Kidney (tissue), 14 donors: Measurements from ENCODE around the gene AGPAT3. TPM values are rescaled to one million over a fixed set of nuclear protein-coding genes. Genes with fewer than 3 reads are reported as not detected.
A peak's percentile ranks its signal among the peaks of the same experiment; 100 is the strongest.

Experiments used
- DNase-seq, 5 donors: peaks; one replicate each; pipeline ENCODE4 v3.0.0-alpha.2; 2013 to 2020
- FAIRE-seq: peaks from 2 replicates; lab custom pipeline; 2012; peaks lifted over from hg19 to GRCh38; lab: Jason Lieb, UNC
- H3K27ac ChIP-seq, 2 donors: one replicate each; pipeline ENCODE4 v1.7.0; 2013; ENCODE audit warnings: low read depth in 2 of 2, low read length in 2 of 2, inconsistent platforms in 1 of 2
- H3K27me3 ChIP-seq: one replicate; pipeline ENCODE4 v1.7.1; 2013; ENCODE audit warnings: low read length, inconsistent platforms; ENCODE audit not compliant: control insufficient read depth, insufficient read depth
- H3K36me3 ChIP-seq, 3 donors: one replicate each; pipeline versions ENCODE4 v1.7.0 to v1.7.1; 2013; ENCODE audit warnings: low read length in 3 of 3, control low read depth in 1 of 3, inconsistent platforms in 1 of 3; ENCODE audit not compliant: insufficient read depth in 3 of 3, control insufficient read depth in 2 of 3
- H3K4me1 ChIP-seq, 3 donors: one replicate each; pipeline versions ENCODE4 v1.7.0 to v1.7.1; 2013; ENCODE audit warnings: low read length in 3 of 3, inconsistent platforms in 1 of 3, low read depth in 1 of 3; ENCODE audit not compliant: control insufficient read depth in 2 of 3, insufficient read depth in 2 of 3
- H3K4me3 ChIP-seq, 3 donors: one replicate each; pipeline versions ENCODE4 v1.7.0 to v1.8.1; 2013; ENCODE audit warnings: low read length in 3 of 3, control low read depth in 1 of 3, inconsistent platforms in 1 of 3
- H3K9ac ChIP-seq, 3 donors: one replicate each; pipeline versions ENCODE4 v1.7.0 to v1.7.1; 2013; ENCODE audit warnings: low read length in 3 of 3, control low read depth in 1 of 3, inconsistent platforms in 1 of 3
- H3K9me3 ChIP-seq, 3 donors: one replicate each; pipeline versions ENCODE4 v1.7.0 to v1.7.1; 2013; ENCODE audit warnings: low read length in 3 of 3, control low read depth in 1 of 3, inconsistent platforms in 1 of 3; ENCODE audit not compliant: control insufficient read depth in 2 of 3, insufficient read depth in 1 of 3
- intact Hi-C: fragments of 100-400 bp; cut with DNase I; formaldehyde crosslinking; loops from one replicate; pipeline ENCODE4 v1.11.1; 2022
- polyA plus RNA-seq: library from polyadenylated mRNA; stranded (reverse); fragments of 350-450 nt; fragmentation: Illumina TruSeq; extraction: RNeasy Lipid Tissue Mini Kit (QIAGEN cat#74804); gene quantifications from one replicate; pipeline ENCODE4 v1.2.3, GENCODE V29; 2014; ENCODE audit warnings: low read depth, low replicate concordance; ENCODE audit not compliant: insufficient read depth
- total RNA-seq: library from RNA; stranded (reverse); fragmentation: NEBNext Ultra II Directional; extraction: Animal tissue kit (Norgen Biotek cat#: 25700); gene quantifications from one replicate; pipeline ENCODE4 v1.2.1, GENCODE V29; 2021
- TF ChIP-seq, protein P1 (sequence below): IDR thresholded peaks from 3 replicates; pipeline ENCODE4 v1.5.1; 2012; ENCODE audit warnings: mild to moderate bottlenecking, moderate library complexity, borderline replicate concordance; ENCODE audit not compliant: insufficient read depth; ENCODE audit errors: extremely low read depth
- donor health status: control.
- donor health status: control.
- donor health status: control.
- donor health status: control.
- donor health status: control.
- donor health status: DM: yes; HTN: yes; CAD: no.
- donor health status: Normal renal cell carcinoma (clear cell type).

The AGPAT3 gene
- total and polyA plus RNA-seq, 2 donors from 2014 or later = 40.3 to 86.2 TPM

DNA sequence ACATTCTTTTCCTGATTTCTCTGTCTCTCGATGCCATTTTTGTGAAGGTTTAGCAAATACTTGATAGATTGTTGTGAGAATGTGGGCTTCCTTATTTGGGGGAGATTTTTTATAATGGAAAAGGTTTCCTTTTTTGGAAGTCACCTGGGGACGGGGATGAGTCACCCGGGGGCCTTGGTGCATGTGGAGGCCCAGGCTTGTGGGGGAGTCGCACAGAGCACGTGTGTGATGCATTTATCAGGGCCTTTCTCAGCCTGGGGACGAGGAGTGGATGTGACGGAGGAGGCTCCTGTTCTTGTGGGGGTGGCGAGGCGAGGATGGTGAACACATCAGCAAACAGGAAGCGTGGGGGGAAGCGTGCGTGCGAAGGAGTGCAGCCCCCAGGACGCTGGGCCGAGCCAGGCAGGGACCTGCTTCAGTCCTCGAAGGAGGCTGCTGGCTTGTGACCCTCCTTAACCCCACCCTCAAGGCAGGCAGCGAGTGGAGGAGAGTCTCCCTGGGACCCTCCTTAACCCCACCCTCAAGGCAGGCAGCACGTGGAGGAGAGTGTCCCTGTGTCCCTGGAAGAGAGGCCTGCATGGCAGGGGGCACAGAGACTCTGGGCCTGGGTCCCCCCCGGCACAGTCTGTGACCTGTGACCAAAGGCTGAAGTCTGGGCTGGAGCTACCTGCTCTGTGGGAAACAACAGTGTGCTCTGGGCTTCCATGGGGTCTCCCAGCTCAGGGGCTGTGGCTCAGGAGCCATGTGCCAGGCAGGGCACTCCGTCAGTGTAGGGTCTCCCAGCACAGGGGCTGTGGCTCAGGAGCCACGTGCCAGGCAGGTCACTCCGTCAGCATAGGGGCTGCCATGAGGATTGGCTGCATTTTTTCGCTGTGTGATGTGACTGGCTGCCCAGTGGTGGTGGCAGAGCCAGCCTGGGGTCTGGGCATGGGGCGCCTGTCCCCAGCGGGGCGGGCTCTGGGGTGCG, 57.2 kb downstream of the AGPAT3 start:
- intact Hi-C loops = no loop called here
- FAIRE-seq (no peak), DNase-seq (peak; percentile 70 to 85 (median 78))

DNA sequence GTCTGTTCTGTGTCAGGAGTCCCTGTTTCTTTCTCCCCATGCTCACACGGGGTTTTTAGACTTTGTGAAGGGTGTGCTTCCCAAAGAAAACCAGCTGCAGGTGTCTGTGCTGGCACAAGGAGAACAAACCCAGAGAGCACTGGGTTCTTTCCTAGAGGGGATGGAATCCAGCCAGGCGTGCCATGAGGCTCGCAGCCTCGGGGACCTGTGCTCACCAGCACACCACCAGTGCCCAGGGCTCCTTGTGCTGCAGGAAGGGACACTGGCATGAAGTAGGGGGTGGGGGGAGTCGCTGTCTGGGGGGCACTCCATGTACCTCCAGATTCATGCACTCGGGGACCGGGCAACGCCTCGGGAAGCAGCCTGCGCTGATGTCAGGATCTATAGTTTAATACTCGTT, 57.9 kb downstream of the AGPAT3 start:
- Histone ChIP-seq H3K4me3 (peak overlapping the region in 1 of 3 donors; percentile 45), H3K4me1 (peaks cover 5 to 46% (median 41%) of the 10 kb centered on the region in 3 donors), H3K27ac (peak overlapping the region; percentile 51 to 82), H3K9me3 (no peaks in the 10 kb centered on the region), H3K36me3 (no peaks in the 10 kb centered on the region), H3K27me3 (no peaks in the 10 kb centered on the region), H3K9ac (peak overlapping the region in 1 of 3 donors; percentile 41)
- TF ChIP-seq, protein P1, sequence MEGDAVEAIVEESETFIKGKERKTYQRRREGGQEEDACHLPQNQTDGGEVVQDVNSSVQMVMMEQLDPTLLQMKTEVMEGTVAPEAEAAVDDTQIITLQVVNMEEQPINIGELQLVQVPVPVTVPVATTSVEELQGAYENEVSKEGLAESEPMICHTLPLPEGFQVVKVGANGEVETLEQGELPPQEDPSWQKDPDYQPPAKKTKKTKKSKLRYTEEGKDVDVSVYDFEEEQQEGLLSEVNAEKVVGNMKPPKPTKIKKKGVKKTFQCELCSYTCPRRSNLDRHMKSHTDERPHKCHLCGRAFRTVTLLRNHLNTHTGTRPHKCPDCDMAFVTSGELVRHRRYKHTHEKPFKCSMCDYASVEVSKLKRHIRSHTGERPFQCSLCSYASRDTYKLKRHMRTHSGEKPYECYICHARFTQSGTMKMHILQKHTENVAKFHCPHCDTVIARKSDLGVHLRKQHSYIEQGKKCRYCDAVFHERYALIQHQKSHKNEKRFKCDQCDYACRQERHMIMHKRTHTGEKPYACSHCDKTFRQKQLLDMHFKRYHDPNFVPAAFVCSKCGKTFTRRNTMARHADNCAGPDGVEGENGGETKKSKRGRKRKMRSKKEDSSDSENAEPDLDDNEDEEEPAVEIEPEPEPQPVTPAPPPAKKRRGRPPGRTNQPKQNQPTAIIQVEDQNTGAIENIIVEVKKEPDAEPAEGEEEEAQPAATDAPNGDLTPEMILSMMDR = no peak
- DNase-seq (peak in 2 of 5 donors; percentile 43 to 60), FAIRE-seq (no peak)
- intact Hi-C loops = no loop called here

More for the DNA sequence above, 57.2 kb downstream of the AGPAT3 start:
- peak overlapping the region; percentile 78 to 82 for H3K27ac ChIP-seq
- no peaks in the 10 kb centered on the region for H3K9me3 ChIP-seq
- H3K4me1 ChIP-seq = peaks cover 5 to 42% (median 41%) of the 10 kb centered on the region in 3 donors
- H3K9ac ChIP-seq = peak overlapping the region in 1 of 3 donors; percentile 41
- H3K27me3 ChIP-seq = no peaks in the 10 kb centered on the region
- no peak overlapping the region for H3K4me3 ChIP-seq
- no peaks in the 10 kb centered on the region for H3K36me3 ChIP-seq
- TF ChIP-seq, protein P1 = no peak

DNA sequence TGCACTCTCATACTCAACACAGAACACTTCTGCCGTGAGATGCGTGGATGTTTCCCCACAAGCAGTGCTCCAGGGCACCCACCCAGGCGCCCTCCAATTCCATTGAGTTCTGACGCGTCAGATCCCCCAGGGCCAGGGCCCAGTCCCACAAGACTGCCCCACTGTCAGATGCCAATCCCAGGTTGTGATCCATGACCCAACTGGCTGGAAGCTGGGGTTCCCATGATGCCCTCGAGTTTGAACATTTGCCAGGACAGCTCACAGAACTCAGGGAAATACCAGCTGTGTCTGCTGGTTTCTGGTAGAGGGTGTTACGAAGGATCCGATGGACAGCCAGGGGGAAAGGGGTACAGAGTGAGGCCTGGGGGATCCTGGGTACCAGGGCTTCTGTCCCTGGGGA, 58.4 kb downstream of the AGPAT3 start:
- no peaks in the 10 kb centered on the region for H3K9me3 ChIP-seq
- FAIRE-seq (no peak), DNase-seq (peak in 1 of 5 donors; percentile 57)
- peak overlapping the region; percentile 51 to 82 for H3K27ac ChIP-seq
- TF ChIP-seq, protein P1 = no peak
- peak overlapping the region in 1 of 3 donors; percentile 45 for H3K4me3 ChIP-seq
- intact Hi-C loops = no loop called here
- H3K27me3 ChIP-seq = no peaks in the 10 kb centered on the region
- peaks cover 5 to 48% (median 40%) of the 10 kb centered on the region in 3 donors for H3K4me1 ChIP-seq
- no peaks in the 10 kb centered on the region for H3K36me3 ChIP-seq
- no peak overlapping the region for H3K9ac ChIP-seq
